Measurements from ENCODE around the gene GALNT16. TPM values are rescaled to one million over a fixed set of nuclear protein-coding genes. Genes with fewer than 3 reads are reported as not detected.

The GALNT16 gene
- 6.0 and 6.3 TPM in 2 replicates for total RNA-seq (2021; fragmentation: NEBNext Ultra II Directional; extraction: Animal tissue kit (Norgen Biotek cat#: 25700))
- polyA plus RNA-seq (2011; rRNA removed), result 5.4 and 5.9 TPM in 2 replicates
- 5.8 TPM for polyA plus RNA-seq (2011; cell fraction: cytosol; rRNA removed)
- 12.2 TPM for polyA plus RNA-seq (2011; cell fraction: nucleus; rRNA removed)
- 4.5 to 5.9 TPM (median 5.3 TPM) in 4 replicates for polyA plus RNA-seq (2012, experiment 1 of 2)
- polyA plus RNA-seq (2012, experiment 2 of 2), result 7.7 TPM
- 7.6 TPM for polyA plus RNA-seq (2013, experiment 1 of 2)
- polyA plus RNA-seq (2013, experiment 2 of 2), result 7.0 TPM
- polyA minus RNA-seq (2011; rRNA and poly(A)+ RNA removed), result 4.4 and 4.7 TPM in 2 replicates
- 4.8 TPM for polyA minus RNA-seq (2011; cell fraction: cytosol; rRNA and poly(A)+ RNA removed)
- polyA minus RNA-seq (2011; cell fraction: nucleus; rRNA and poly(A)+ RNA removed), result 4.8 TPM
- long read RNA-seq, experiment 1, partial matches to known transcripts, result 2 of 4 reads
- long read RNA-seq, experiment 1, other reads (novel, unspliced or antisense), result 2 of 4 reads
- long read RNA-seq, experiment 2, partial matches to known transcripts, result 0 of 1 reads
- long read RNA-seq, experiment 2, other reads (novel, unspliced or antisense), result 1 of 1 reads

DNA sequence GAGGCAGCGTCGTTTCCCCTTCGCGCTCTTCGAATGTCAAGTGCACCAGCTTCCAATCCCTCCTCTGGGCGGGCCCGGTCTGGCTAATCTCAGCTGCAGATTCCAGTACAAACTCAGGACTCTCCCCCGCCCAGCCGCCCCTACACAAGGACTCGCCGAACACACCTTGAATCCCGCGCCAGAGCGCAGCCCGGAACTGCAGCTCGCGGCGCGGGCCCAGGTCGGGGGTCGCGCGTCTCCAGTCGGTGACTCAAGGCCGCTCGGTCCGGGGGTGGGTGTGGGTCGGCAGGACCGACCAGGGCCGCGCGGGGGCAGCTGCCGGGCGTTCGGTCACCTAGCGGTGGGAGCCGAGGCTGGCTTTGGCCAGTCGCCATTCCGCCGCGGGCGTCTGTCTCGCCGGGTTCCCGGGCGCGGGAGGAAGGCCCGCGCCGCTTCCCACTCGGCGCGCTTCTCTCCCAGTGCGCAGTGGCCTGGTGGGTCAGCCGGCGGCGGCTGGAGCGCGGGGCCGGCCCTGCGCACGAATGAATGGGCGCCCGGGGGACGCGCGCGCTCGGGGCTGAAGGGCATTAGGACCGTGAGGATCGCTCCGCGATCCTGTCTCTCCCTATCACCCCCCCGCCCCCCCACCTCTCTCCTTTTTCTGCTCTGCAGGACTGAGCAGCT lies at the start of gene GALNT16:
GALNT16 (plus strand) TSS at position 632 of the 663 bp plus-strand sequence. CDS start 133 bp downstream, outside the sequence.
- peaks cover 21% of the 10 kb centered on the region for H3K23me2 ChIP-seq (ENCODE audit: low read depth, low read length)
- H4K8ac ChIP-seq (ENCODE audit: extremely low read depth, insufficient read depth, low read length), result peak within 1 kb of the TSS; percentile 75
- FAIRE-seq (no peak), DNase-seq (ENCODE audit: low read depth in 1 of 2, low spot score in 2 of 2) (peak in 1 of 2 experiments; percentile 84)
- H2BK5ac ChIP-seq (ENCODE audit: low read depth, low read length), result 0 out of 2 replicates have a peak within 1 kb of the TSS, but pooled peaks have one; percentile 60
- H4K20me1 ChIP-seq (replicated peaks in 1 of 2; ENCODE audit: control insufficient read depth in 1 of 2, insufficient read depth in 2 of 2, low read length in 2 of 2), result peaks cover 0 to 2% of the 10 kb centered on the region in 2 experiments
- H3K79me2 ChIP-seq (ENCODE audit: control insufficient read depth in 1 of 2, insufficient read depth in 2 of 2, low read length in 2 of 2), result no peaks in the 10 kb centered on the region
- H3K4me2 ChIP-seq (ENCODE audit: insufficient read depth in 1 of 2, low read depth in 2 of 2, low read length in 2 of 2), result peak within 1 kb of the TSS; percentile 84 to 98
- H3K4ac ChIP-seq (replicated peaks; ENCODE audit: insufficient read length, low read depth, low read length), result no peak within 1 kb of the TSS
- no peak within 1 kb of the TSS for H2AK5ac ChIP-seq (ENCODE audit: low read depth, low read length)
- H2AFZ ChIP-seq (ENCODE audit: low read length), result peak within 1 kb of the TSS; percentile 97; the same call in 1 of the 2 replicates
- peak within 1 kb of the TSS; percentile 75; the same call in 1 of the 2 replicates for H2BK12ac ChIP-seq (ENCODE audit: low read depth, low read length)
- no peaks in the 10 kb centered on the region for H3K79me1 ChIP-seq (ENCODE audit: low read depth, low read length)
- 4% methylated on average over 14 of the region's 74 CpGs; no CpG with 5 or more reads in 1 of the 2 experiments for WGBS, 2 experiments (ENCODE audit: extremely low coverage in 1 of 2, insufficient coverage in 1 of 2, insufficient read length in 1 of 2, insufficient replicate concordance in 2 of 2, low coverage in 1 of 2, low lambda C conversion rate in 2 of 2, missing lambda C conversion rate in 1 of 2)
- no peak within 1 kb of the TSS for H3K14ac ChIP-seq (ENCODE audit: insufficient read length)
- no peak within 1 kb of the TSS for H4K5ac ChIP-seq (ENCODE audit: insufficient read length, low read depth, low read length)
- H3K56ac ChIP-seq (replicated peaks; ENCODE audit: insufficient read length, low read depth, low read length), result no peak within 1 kb of the TSS
- H3K4me3 ChIP-seq (ENCODE audit: extremely low read depth in 1 of 4, insufficient read depth in 2 of 4, low read depth in 3 of 4, low read length in 4 of 4), result peak within 1 kb of the TSS; percentile 67 to 94 (median 78)
- no peak within 1 kb of the TSS for H3K23ac ChIP-seq (ENCODE audit: insufficient read length)
- H3K36me3 ChIP-seq (ENCODE audit: control insufficient read depth in 2 of 4, insufficient read depth in 4 of 4, low read length in 3 of 4), result no peaks in the 10 kb centered on the region
- H2BK15ac ChIP-seq (ENCODE audit: low read length), result peak within 1 kb of the TSS; percentile 61; the same call in 1 of the 2 replicates
- ChIA-PET POLR2A (ENCODE audit: partially characterized antibody) (interaction anchor here (0.5 to 1.4 kb wide), 5 partner anchors 28 to 229 kb away, joined by 3 to 5 read pairs (median 3); partner anchors contain the start of genes ERH and SLC39A9), CTCF (ENCODE audit: partially characterized antibody) (interaction anchor here (0.9 to 7.0 kb wide), 15 partner anchors 9 to 110 kb away, joined by 3 to 46 read pairs (median 5); no protein-coding TSS in a partner anchor)
- no peaks in the 10 kb centered on the region for H3K9me3 ChIP-seq (ENCODE audit: insufficient read depth in 2 of 2, low read depth in 1 of 2, low read length in 1 of 2)
- H3K4me1 ChIP-seq (replicated peaks in 1 of 4; ENCODE audit: control insufficient read depth in 3 of 4, insufficient read depth in 4 of 4, low read length in 3 of 4), result peaks cover 5 to 13% (median 9%) of the 10 kb centered on the region in 4 experiments
- no peak within 1 kb of the TSS for H3K27ac ChIP-seq (ENCODE audit: low read depth, low read length)
- peak within 1 kb of the TSS; percentile 8 to 60 (median 48); a peak in 6 of 7 replicates for H3K9ac ChIP-seq (replicated peaks in 1 of 4; ENCODE audit: extremely low read depth in 1 of 4, low read depth in 3 of 4, low read length in 3 of 4)
- H3K18ac ChIP-seq (ENCODE audit: extremely low read depth, low read length), result peak within 1 kb of the TSS; percentile 71
- no peak within 1 kb of the TSS for H2BK120ac ChIP-seq (replicated peaks; ENCODE audit: low read depth, low read length)
- H2BK20ac ChIP-seq (ENCODE audit: low read length), result no peak within 1 kb of the TSS
- H3K27me3 ChIP-seq (replicated peaks in 1 of 4; ENCODE audit: control insufficient read depth in 3 of 4, extremely low read depth in 1 of 4, insufficient read depth in 3 of 4, low read length in 3 of 4), result peaks cover 13 to 57% (median 43%) of the 10 kb centered on the region in 4 experiments
- peak within 1 kb of the TSS; percentile 89 for H4K91ac ChIP-seq (replicated peaks; ENCODE audit: insufficient read length, low read length)
- peak; percentile 70; the same call in 1 of the 2 replicates for TF ChIP-seq SUZ12 (IDR thresholded peaks at IDR 0.05; ENCODE audit: low read length)
- peak; percentile 46; the same call in 1 of the 2 replicates for TF ChIP-seq RBBP5 (IDR thresholded peaks at IDR 0.05; ENCODE audit: borderline replicate concordance, low read depth, low read length)
- no peak for TF ChIP-seq EGR1 (IDR thresholded peaks at IDR 0.05; ENCODE audit: borderline replicate concordance, low read depth, low read length)
- peak; percentile 8 for TF ChIP-seq RNF2 (IDR thresholded peaks at IDR 0.05; ENCODE audit: borderline replicate concordance, low read depth, low read length, missing control alignments, poor library complexity, severe bottlenecking)
- peak in 1 of 2 experiments; percentile 33; a peak in 1 of 4 replicates for TF ChIP-seq RAD21 (IDR thresholded peaks at IDR 0.05 in 1 of 2, conservative IDR thresholded peaks at IDR 0.05 in 1 of 2; ENCODE audit: low read depth in 2 of 2, low read length in 2 of 2)
- peak; percentile 54; the same call in 1 of the 2 replicates for TF ChIP-seq BACH1 (IDR thresholded peaks at IDR 0.05; ENCODE audit: low read length)
- TF ChIP-seq POLR2A (IDR thresholded peaks at IDR 0.05; ENCODE audit: control extremely low read depth in 1 of 2, low read depth in 2 of 2, low read length in 2 of 2), result no peak
- TF ChIP-seq ZNF274 (IDR thresholded peaks at IDR 0.05; ENCODE audit: borderline replicate concordance, extremely low read depth, low read length), result no peak

Measured in H1 (cell line).